HCT116 (cell line): ENCODE data around the gene CCDC124. TPM values are rescaled to one million over a fixed set of nuclear protein-coding genes. Genes with fewer than 3 reads are reported as not detected.

Source experiments
- ATAC-seq: fragments of 200-7000 bp; cut with Tn5 transposase; 2 replicates; pipeline ENCODE4 v1.9.1; 2020; ENCODE audit warnings: mild to moderate bottlenecking, moderate library complexity
- BruUV-seq: library from RNA; stranded (reverse); fragments of 400-500 nt; replicated peaks from 2 replicates; lab custom pipeline; 2021; lab: Mats Ljungman, UMichigan
- CTCF ChIA-PET: fragments of 300-600 bp; sonication (Branson Sonifier 250); formaldehyde crosslinking; loops from one replicate; lab custom pipeline; 2021; ENCODE audit warnings: antibody characterized with exemption; lab: Charles Lee
- POLR2A ChIA-PET: fragments of 300-600, 350-600 bp; sonication (Branson Sonifier 250); formaldehyde crosslinking; loops from one replicate; lab custom pipeline; 2021; ENCODE audit warnings: antibody characterized with exemption; lab: Charles Lee
- RAD21 ChIA-PET, 2 experiments: fragments of 300-600 bp; sonication (Branson Sonifier 250); formaldehyde crosslinking; loops; one replicate each; lab custom pipeline; 2023; ENCODE audit warnings: low total read pairs in 2 of 2; ENCODE audit not compliant: uncharacterized antibody in 2 of 2, unreplicated experiment in 2 of 2, low non-redundant PET in 1 of 2; lab: Charles Lee
- DNase-seq: peaks from one replicate; pipeline ENCODE4 v3.0.0-alpha.2; 2010; ENCODE audit warnings: low read depth, low spot score
- H2AFZ ChIP-seq: fragments of 200-600 bp; shearing (Covaris generic), sonication (generic); 2 replicates; pipeline ENCODE4 v1.6.1; 2017; ENCODE audit warnings: low read depth, mixed run types, mixed read lengths, antibody characterized with exemption, low read length; ENCODE audit not compliant: poor library complexity, severe bottlenecking
- H3K27ac ChIP-seq: 2 replicates; pipeline ENCODE4 v1.5.1; 2012; ENCODE audit warnings: low read depth, low read length
- H3K27me3 ChIP-seq: fragments of 200-600 bp; sonication (generic); 2 replicates; pipeline ENCODE4 v1.6.1; 2016; ENCODE audit warnings: mixed run types, low read length, mixed read lengths; ENCODE audit not compliant: insufficient read depth
- H3K36me3 ChIP-seq, 2 experiments: fragments of 200-500 bp in 1 of 2; fragments of 200-600 bp in 1 of 2; sonication (Bioruptor generic) in 1 of 2; sonication (generic) in 1 of 2; 2 replicates each; pipeline versions ENCODE4 v1.5.1 to v1.6.1; 2014 to 2016; ENCODE audit warnings: low read length in 2 of 2, inconsistent platforms in 1 of 2, mixed read lengths in 1 of 2, mixed run types in 1 of 2; ENCODE audit not compliant: insufficient read depth in 2 of 2, control insufficient read depth in 1 of 2
- H3K4me1 ChIP-seq, 2 experiments: fragments of 200-600 bp in 1 of 2; sonication (generic) in 1 of 2; 2 replicates each; pipeline versions ENCODE4 v1.5.1 to v1.6.1; 2012 to 2017; ENCODE audit warnings: low read length in 2 of 2, inconsistent platforms in 1 of 2, mild to moderate bottlenecking in 1 of 2, mixed read lengths in 1 of 2, mixed run types in 1 of 2, moderate library complexity in 1 of 2; ENCODE audit not compliant: insufficient read depth in 2 of 2, control insufficient read depth in 1 of 2
- H3K4me2 ChIP-seq: fragments of 200-600 bp; sonication (generic); 2 replicates; pipeline ENCODE4 v1.6.1; 2017; ENCODE audit warnings: mixed run types, low read length, mixed read lengths
- H3K4me3 ChIP-seq, 2 experiments: fragments of 200-600 bp in 1 of 2; sonication (generic) in 1 of 2; replicated peaks in 1 of 2; 2 replicates each; pipeline ENCODE4 v1.5.1; 2011 to 2016; ENCODE audit warnings: low read length in 2 of 2, control low read depth in 1 of 2, low read depth in 1 of 2, mild to moderate bottlenecking in 1 of 2, mixed read lengths in 1 of 2, mixed run types in 1 of 2
- H3K79me2 ChIP-seq: fragments of 200-600 bp; sonication (generic); 2 replicates; pipeline ENCODE4 v1.6.1; 2017; ENCODE audit warnings: mild to moderate bottlenecking, mixed run types, low read length, moderate library complexity, mixed read lengths; ENCODE audit not compliant: insufficient read depth
- H3K9ac ChIP-seq: fragments of 200-600 bp; sonication (generic); 2 replicates; pipeline ENCODE4 v1.6.1; 2016; ENCODE audit warnings: low read length, mixed read lengths
- H3K9me2 ChIP-seq: fragments of 200-600 bp; sonication (generic), shearing (Covaris generic); 2 replicates; pipeline ENCODE4 v1.6.1; 2017; ENCODE audit warnings: mixed run types, mild to moderate bottlenecking, moderate library complexity; ENCODE audit not compliant: insufficient read depth
- H3K9me3 ChIP-seq, 2 experiments: fragments of 200-500 bp in 1 of 2; fragments of 200-600 bp in 1 of 2; sonication (Bioruptor generic) in 1 of 2; sonication (generic) in 1 of 2; 2 replicates each; pipeline ENCODE4 v1.6.1; 2014 to 2017; ENCODE audit warnings: low read length in 2 of 2, mixed read lengths in 2 of 2, inconsistent platforms in 1 of 2, low read depth in 1 of 2, mild to moderate bottlenecking in 1 of 2, mixed run types in 1 of 2, moderate library complexity in 1 of 2; ENCODE audit not compliant: control insufficient read depth in 1 of 2, insufficient read depth in 1 of 2
- H4K20me1 ChIP-seq: fragments of 200-600 bp; sonication (generic), shearing (Covaris generic); 2 replicates; pipeline ENCODE4 v1.6.1; 2017; ENCODE audit warnings: mixed run types, mild to moderate bottlenecking, moderate library complexity; ENCODE audit not compliant: insufficient read depth
- EGR1 ChIP-seq: IDR thresholded peaks from 2 replicates; pipeline ENCODE4 v1.6.1; 2012; ENCODE audit warnings: low read depth
- ELF1 ChIP-seq: IDR thresholded peaks from 2 replicates; pipeline ENCODE4 v1.6.1; 2012; ENCODE audit warnings: low read depth, borderline replicate concordance
- EZH2 ChIP-seq: fragments of 200-600 bp; sonication (generic); IDR thresholded peaks from 2 replicates; pipeline ENCODE4 v1.6.1; 2017; ENCODE audit warnings: antibody characterized with exemption, mixed run types
- EZH2phosphoT487 ChIP-seq: fragments of 200-600 bp; IDR thresholded peaks from 2 replicates; pipeline ENCODE4 v1.6.1; 2018; ENCODE audit warnings: antibody characterized with exemption, borderline replicate concordance
- FOSL1 ChIP-seq: IDR thresholded peaks from 2 replicates; pipeline ENCODE4 v1.6.1; 2012; ENCODE audit warnings: low read depth
- RAD21 ChIP-seq: IDR thresholded peaks from 2 replicates; pipeline ENCODE4 v1.6.1; 2012; ENCODE audit warnings: low read depth, mild to moderate bottlenecking
- TCF7L2 ChIP-seq: IDR thresholded peaks from 2 replicates; pipeline ENCODE4 v1.7.0; 2011; ENCODE audit warnings: borderline replicate concordance, inconsistent platforms; ENCODE audit not compliant: insufficient read depth, insufficient read length; ENCODE audit errors: extremely low read depth
- ZNF274 ChIP-seq: fragments of 200-500 bp; sonication (Bioruptor generic); IDR thresholded peaks from 2 replicates; pipeline ENCODE4 v1.6.1; 2014; ENCODE audit warnings: mild to moderate bottlenecking, low read depth, low read length, inconsistent platforms
- intact Hi-C: fragments of 100-400 bp; cut with micrococcal nuclease; formaldehyde crosslinking; loops from 2 replicates; pipeline ENCODE4 v1.10.0; 2022
- total RNA-seq: library from RNA; stranded (reverse); gene quantifications from one replicate; pipeline ENCODE4 v1.2.1, GENCODE V29; 2021; ENCODE audit not compliant: unreplicated experiment
- TF ChIP-seq, protein P1 (sequence below): IDR thresholded peaks from 2 replicates; pipeline ENCODE4 v1.6.1; 2012
- TF ChIP-seq, protein P2 (sequence below): IDR thresholded peaks from 2 replicates; pipeline ENCODE4 v1.6.1; 2012
- TF ChIP-seq, protein P3 (sequence below), 3 experiments: fragments of 200-600 bp in 1 of 3; sonication (generic) in 1 of 3; IDR thresholded peaks in 2 of 3; conservative IDR thresholded peaks in 1 of 3; 2 replicates each; pipeline ENCODE4 v1.5.1; 2012 to 2017; ENCODE audit warnings: low read depth in 2 of 3, low read length in 2 of 3, antibody characterized with exemption in 1 of 3, borderline replicate concordance in 1 of 3, control low read depth in 1 of 3, mild to moderate bottlenecking in 1 of 3, mixed read lengths in 1 of 3, mixed run types in 1 of 3, moderate library complexity in 1 of 3; ENCODE audit not compliant: insufficient read depth in 1 of 3
- TF ChIP-seq, protein P4 (sequence below): IDR thresholded peaks from 2 replicates; pipeline ENCODE4 v1.6.1; 2011; ENCODE audit warnings: mild to moderate bottlenecking, low read length, moderate library complexity; ENCODE audit not compliant: insufficient replicate concordance; ENCODE audit errors: extremely low read depth

CCDC124 gene
- total RNA-seq, 1 experiment from 2014 or later: 177 TPM

DNA sequence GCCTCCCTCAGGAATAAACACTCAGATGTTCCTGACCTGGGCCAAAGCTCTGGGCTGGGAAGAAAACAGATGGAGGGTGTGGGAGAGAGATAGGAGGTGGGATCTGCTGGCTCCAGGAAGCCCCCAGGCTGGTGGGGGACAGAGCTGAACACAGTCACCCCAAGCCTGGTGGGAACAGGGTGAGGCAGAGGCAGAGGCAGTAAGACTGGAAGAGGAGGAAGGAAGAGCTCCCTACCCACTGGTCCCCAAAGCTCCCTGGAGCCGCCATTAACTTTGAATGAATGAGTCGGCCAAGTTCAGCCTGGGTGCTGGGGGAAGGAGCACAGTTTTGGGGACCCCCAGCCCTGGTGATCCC, 33.3 kb downstream of the CCDC124 start:
- no peaks in the 10 kb centered on the region for H3K9me2 ChIP-seq
- no peak overlapping the region for H2AFZ ChIP-seq
- H3K36me3 ChIP-seq: no peaks in the 10 kb centered on the region
- H3K9ac ChIP-seq: no peak overlapping the region
- CTCF ChIA-PET: no interaction called here
- H3K4me2 ChIP-seq: peak overlapping the region; percentile 28; the same call in 1 of the 2 replicates
- no peaks in the 10 kb centered on the region for H3K79me2 ChIP-seq
- no peak for DNase-seq
- TF ChIP-seq EZH2phosphoT487 (no peak), EGR1 (no peak), TCF7L2 (no peak), EZH2 (no peak), ELF1 (no peak), RAD21 (no peak), FOSL1 (no peak), ZNF274 (no peak)
- TF ChIP-seq, protein P1, sequence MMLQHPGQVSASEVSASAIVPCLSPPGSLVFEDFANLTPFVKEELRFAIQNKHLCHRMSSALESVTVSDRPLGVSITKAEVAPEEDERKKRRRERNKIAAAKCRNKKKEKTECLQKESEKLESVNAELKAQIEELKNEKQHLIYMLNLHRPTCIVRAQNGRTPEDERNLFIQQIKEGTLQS: no peak
- TF ChIP-seq, protein P2, sequence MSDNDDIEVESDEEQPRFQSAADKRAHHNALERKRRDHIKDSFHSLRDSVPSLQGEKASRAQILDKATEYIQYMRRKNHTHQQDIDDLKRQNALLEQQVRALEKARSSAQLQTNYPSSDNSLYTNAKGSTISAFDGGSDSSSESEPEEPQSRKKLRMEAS: no peak
- TF ChIP-seq, protein P3, sequence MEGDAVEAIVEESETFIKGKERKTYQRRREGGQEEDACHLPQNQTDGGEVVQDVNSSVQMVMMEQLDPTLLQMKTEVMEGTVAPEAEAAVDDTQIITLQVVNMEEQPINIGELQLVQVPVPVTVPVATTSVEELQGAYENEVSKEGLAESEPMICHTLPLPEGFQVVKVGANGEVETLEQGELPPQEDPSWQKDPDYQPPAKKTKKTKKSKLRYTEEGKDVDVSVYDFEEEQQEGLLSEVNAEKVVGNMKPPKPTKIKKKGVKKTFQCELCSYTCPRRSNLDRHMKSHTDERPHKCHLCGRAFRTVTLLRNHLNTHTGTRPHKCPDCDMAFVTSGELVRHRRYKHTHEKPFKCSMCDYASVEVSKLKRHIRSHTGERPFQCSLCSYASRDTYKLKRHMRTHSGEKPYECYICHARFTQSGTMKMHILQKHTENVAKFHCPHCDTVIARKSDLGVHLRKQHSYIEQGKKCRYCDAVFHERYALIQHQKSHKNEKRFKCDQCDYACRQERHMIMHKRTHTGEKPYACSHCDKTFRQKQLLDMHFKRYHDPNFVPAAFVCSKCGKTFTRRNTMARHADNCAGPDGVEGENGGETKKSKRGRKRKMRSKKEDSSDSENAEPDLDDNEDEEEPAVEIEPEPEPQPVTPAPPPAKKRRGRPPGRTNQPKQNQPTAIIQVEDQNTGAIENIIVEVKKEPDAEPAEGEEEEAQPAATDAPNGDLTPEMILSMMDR (IDR thresholded peaks at IDR 0.05 in 2 of 3, conservative IDR thresholded peaks at IDR 0.05 in 1 of 3; ENCODE audit: borderline replicate concordance in 1 of 3, insufficient read depth in 1 of 3, low read depth in 2 of 3, low read length in 2 of 3): no peak
- TF ChIP-seq, protein P4, sequence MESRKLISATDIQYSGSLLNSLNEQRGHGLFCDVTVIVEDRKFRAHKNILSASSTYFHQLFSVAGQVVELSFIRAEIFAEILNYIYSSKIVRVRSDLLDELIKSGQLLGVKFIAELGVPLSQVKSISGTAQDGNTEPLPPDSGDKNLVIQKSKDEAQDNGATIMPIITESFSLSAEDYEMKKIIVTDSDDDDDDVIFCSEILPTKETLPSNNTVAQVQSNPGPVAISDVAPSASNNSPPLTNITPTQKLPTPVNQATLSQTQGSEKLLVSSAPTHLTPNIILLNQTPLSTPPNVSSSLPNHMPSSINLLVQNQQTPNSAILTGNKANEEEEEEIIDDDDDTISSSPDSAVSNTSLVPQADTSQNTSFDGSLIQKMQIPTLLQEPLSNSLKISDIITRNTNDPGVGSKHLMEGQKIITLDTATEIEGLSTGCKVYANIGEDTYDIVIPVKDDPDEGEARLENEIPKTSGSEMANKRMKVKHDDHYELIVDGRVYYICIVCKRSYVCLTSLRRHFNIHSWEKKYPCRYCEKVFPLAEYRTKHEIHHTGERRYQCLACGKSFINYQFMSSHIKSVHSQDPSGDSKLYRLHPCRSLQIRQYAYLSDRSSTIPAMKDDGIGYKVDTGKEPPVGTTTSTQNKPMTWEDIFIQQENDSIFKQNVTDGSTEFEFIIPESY: no peak
- TF ChIP-seq, all 23 proteins: peak for 0
- Histone ChIP-seq H4K20me1 (no peaks in the 10 kb centered on the region), H3K9me3 (no peaks in the 10 kb centered on the region), H3K27ac (no peak overlapping the region), H3K4me1 (peaks cover 0 to 10% of the 10 kb centered on the region in 2 experiments; a peak in 2 of 4 replicates), H3K4me3 (no peak overlapping the region), H3K27me3 (no peaks in the 10 kb centered on the region)
- intact Hi-C loops: no loop called here
- RAD21 ChIA-PET: no interaction called here
- ATAC-seq: no peak
- BruUV-seq: no TSS peak
- POLR2A ChIA-PET: no interaction called here
